GM12878 (cell line): ENCODE measurements around the gene RGL1. TPM values are rescaled to one million over a fixed set of nuclear protein-coding genes. Genes with fewer than 3 reads are reported as not detected.
A peak's percentile ranks its signal among the peaks of the same experiment; 100 is the strongest.

Source experiments
- ATAC-seq: fragments of 200-7000 bp; cut with Tn5 transposase; 3 replicates; pipeline ENCODE4 v1.9.1; 2020; ENCODE audit warnings: mild to moderate bottlenecking, moderate library complexity
- BruUV-seq: library from RNA; stranded (reverse); fragments of 400-500 nt; replicated peaks from 2 replicates; lab custom pipeline; 2021; lab: Mats Ljungman, UMichigan
- CTCF ChIA-PET: fragments of 300-600 bp; sonication (Branson Sonifier 250); formaldehyde crosslinking; extraction: SDS; loops from one replicate; lab custom pipeline; 2021; ENCODE audit warnings: inconsistent platforms; lab: Yijun Ruan, JAX
- POLR2A ChIA-PET: fragments of 350-600 bp; formaldehyde crosslinking; extraction: SDS; loops from one replicate; lab custom pipeline; 2021; ENCODE audit warnings: inconsistent platforms; lab: Charles Lee
- RAD21 ChIA-PET: fragments of 300-600 bp; sonication (Branson Sonifier 250); formaldehyde crosslinking; loops from one replicate; lab custom pipeline; 2023; ENCODE audit warnings: antibody characterized with exemption; ENCODE audit not compliant: unreplicated experiment; lab: Charles Lee
- SMC1A ChIA-PET: fragments of 300-600 bp; sonication (Branson Sonifier 250); formaldehyde crosslinking; loops from one replicate; lab custom pipeline; 2023; ENCODE audit not compliant: unreplicated experiment, uncharacterized antibody; lab: Charles Lee
- DNase-seq: peaks from one replicate; pipeline ENCODE4 v3.0.0-alpha.2; 2011; ENCODE audit warnings: low read depth, low spot score
- FAIRE-seq: peaks from 3 replicates; lab custom pipeline; 2011; peaks lifted over from hg19 to GRCh38; lab: Jason Lieb, UNC
- H2AFZ ChIP-seq: 2 replicates; pipeline ENCODE4 v1.6.0; 2011; ENCODE audit warnings: low read depth, low read length, control low read depth; ENCODE audit not compliant: control insufficient read depth
- H3K27ac ChIP-seq: 2 replicates; pipeline ENCODE4 v1.5.1; 2011; ENCODE audit warnings: control low read depth; ENCODE audit not compliant: control insufficient read depth, insufficient read depth
- H3K27me3 ChIP-seq, 2 experiments: replicated peaks in 1 of 2; 2 replicates each; pipeline versions ENCODE4 v1.6.0 to v1.6.1; 2011; ENCODE audit warnings: low read length in 1 of 2; ENCODE audit not compliant: control insufficient read depth in 2 of 2, insufficient read depth in 2 of 2
- H3K36me3 ChIP-seq, 2 experiments: 2 replicates each; pipeline ENCODE4 v1.5.1; 2011; ENCODE audit warnings: low read length in 1 of 2; ENCODE audit not compliant: control insufficient read depth in 2 of 2, insufficient read depth in 2 of 2
- H3K4me1 ChIP-seq: 2 replicates; pipeline ENCODE4 v1.6.1; 2011; ENCODE audit warnings: mild to moderate bottlenecking, low read length, moderate library complexity, mixed read lengths; ENCODE audit not compliant: control insufficient read depth, insufficient read depth
- H3K4me2 ChIP-seq: 2 replicates; pipeline ENCODE4 v1.6.0; 2011; ENCODE audit warnings: control low read depth; ENCODE audit not compliant: control insufficient read depth, insufficient read depth
- H3K4me3 ChIP-seq: fragments of 200-600 bp; sonication (generic); 2 replicates; pipeline ENCODE4 v1.5.1; 2016
- H3K79me2 ChIP-seq: 2 replicates; pipeline ENCODE4 v1.6.0; 2011; ENCODE audit warnings: low read length; ENCODE audit not compliant: control insufficient read depth, insufficient read depth
- H3K9ac ChIP-seq: 2 replicates; pipeline ENCODE4 v1.8.0; 2011; ENCODE audit warnings: low read length, control low read depth, mixed read lengths; ENCODE audit not compliant: control insufficient read depth, insufficient read depth
- H3K9me3 ChIP-seq: replicated peaks from 3 replicates; pipeline ENCODE4 v1.5.1; 2011; ENCODE audit warnings: mild to moderate bottlenecking, low read length; ENCODE audit not compliant: control insufficient read depth, insufficient read depth
- H4K20me1 ChIP-seq: 2 replicates; pipeline ENCODE4 v1.6.0; 2011; ENCODE audit not compliant: control insufficient read depth, insufficient read depth
- CHD1 ChIP-seq: IDR thresholded peaks from 2 replicates; pipeline ENCODE4 v1.6.1; 2012; ENCODE audit warnings: low read depth, low read length, improper control_type of control experiment
- ETV6 ChIP-seq, 2 experiments: fragments of 450-650 bp in 1 of 2; IDR thresholded peaks in 1 of 2; conservative IDR thresholded peaks in 1 of 2; 2 replicates each; pipeline ENCODE4 v1.6.1; 2014; ENCODE audit warnings: antibody characterized with exemption in 1 of 2, borderline replicate concordance in 1 of 2, low read depth in 1 of 2, mild to moderate bottlenecking in 1 of 2, moderate library complexity in 1 of 2
- GATAD2B ChIP-seq: fragments of 450-650 bp; conservative IDR thresholded peaks from 2 replicates; pipeline ENCODE4 v1.6.1; 2017; ENCODE audit warnings: low read depth, mild to moderate bottlenecking, moderate library complexity
- NRF1 ChIP-seq: conservative IDR thresholded peaks from 2 replicates; pipeline ENCODE4 v1.6.1; 2011; ENCODE audit warnings: mild to moderate bottlenecking, low read depth, low read length, improper control_type of control experiment
- POLR2AphosphoS5 ChIP-seq: IDR thresholded peaks from 2 replicates; pipeline ENCODE4 v1.6.1; 2011; ENCODE audit warnings: mild to moderate bottlenecking, low read length, inconsistent platforms
- TCF12 ChIP-seq: IDR thresholded peaks from 2 replicates; pipeline ENCODE4 v1.6.1; 2011; ENCODE audit warnings: low read depth, mild to moderate bottlenecking, low read length
- WGBS: methylation state at CpG from one replicate; pipeline ENCODE4 v1.1.6; 2016; ENCODE audit warnings: low lambda C conversion rate; ENCODE audit not compliant: insufficient replicate concordance, insufficient coverage; ENCODE audit errors: missing lambda C conversion rate; 5-methylcytosine and 5-hydroxymethylcytosine counted together
- in situ Hi-C: fragments of 300-500 bp; cut with MboI; formaldehyde crosslinking; loops from 9 replicates; pipeline ENCODE4 v1.14.3; 2018; ENCODE audit warnings: mixed read lengths
- intact Hi-C: fragments of 100-400 bp; cut with micrococcal nuclease; formaldehyde crosslinking; loops from one replicate; pipeline ENCODE4 v1.14.2; 2022; ENCODE audit not compliant: unreplicated experiment
- polyA plus RNA-seq, 11 experiments: library from polyadenylated mRNA; depleted of rRNA in 4 of 11; unstranded in 6 of 11; stranded (reverse) in 5 of 11; fragments of >200 nt; fragmentation: Nextera tagmentation in 4 of 11; fragmentation: Illumina TruSeq in 1 of 11; extraction: Ambion mirVana in 4 of 11; extraction: Trizol in 1 of 11; gene quantifications; 1 replicate in 1 of 11; 2 replicates in 10 of 11; pipeline versions ENCODE4 v1.2.1 to v1.2.3, GENCODE V29; 2011 to 2016; ENCODE audit warnings: inconsistent platforms in 2 of 11, missing spikeins in 2 of 11, low read depth in 1 of 11
- total RNA-seq, 4 experiments: library from RNA; depleted of rRNA in 3 of 4; stranded (reverse); fragments of >200 nt in 3 of 4; fragmentation: Illumina TruSeq in 1 of 4; extraction: Trizol in 1 of 4; gene quantifications; 2 replicates each; pipeline versions ENCODE4 v1.2.1 to v1.2.3, GENCODE V29; 2013 to 2021

The RGL1 gene
- total and polyA plus RNA-seq, 10 of the 15 experiments (the other 5 are each of a cell fraction or from before 2014, with no cell fraction given) = 8.1 to 25.0 (median 19.0) TPM

DNA sequence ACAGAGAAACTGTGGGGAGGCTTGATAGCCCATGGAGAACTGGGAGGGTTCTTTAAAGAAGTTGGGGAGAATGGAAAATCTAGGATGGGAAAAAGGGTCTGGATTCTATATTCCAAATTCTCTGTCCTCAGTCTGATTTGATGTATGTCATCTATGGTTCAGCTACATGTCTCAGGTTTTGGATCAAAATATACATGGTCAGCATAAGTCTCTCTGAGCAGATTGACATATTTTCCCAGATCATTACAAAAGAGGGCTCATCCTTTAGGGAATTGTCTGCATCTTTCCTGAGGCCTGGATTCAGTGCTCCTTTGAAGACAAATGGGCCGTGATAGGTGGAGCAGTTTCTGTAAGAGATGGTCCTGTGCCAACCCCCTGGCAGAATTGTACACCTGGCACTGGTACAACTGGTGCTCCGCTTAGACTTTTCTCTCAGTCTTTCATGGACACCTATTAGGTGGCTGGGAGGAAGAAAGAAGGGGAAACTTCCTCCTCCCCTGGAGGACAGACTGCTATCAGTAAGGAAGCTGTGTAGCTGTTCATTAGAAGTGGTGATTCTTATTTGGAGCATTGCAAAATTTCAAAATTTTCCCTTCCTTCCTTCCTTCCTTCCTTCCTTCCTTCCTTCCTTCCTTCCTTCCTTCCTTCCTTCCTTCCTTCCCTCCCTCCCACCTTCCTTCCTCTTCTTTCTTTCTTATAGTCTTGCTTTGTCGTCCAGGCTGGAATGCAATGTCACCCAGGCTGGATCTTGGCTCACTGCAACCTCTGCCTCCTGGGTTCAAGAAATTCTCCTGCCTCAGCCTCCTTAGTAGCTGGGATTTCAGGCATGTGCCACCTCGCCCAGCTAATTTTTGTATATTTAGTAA lies 26.1 kb upstream of the RGL1 start:
- H3K27ac ChIP-seq = no peak overlapping the region
- no peak overlapping the region for H3K9ac ChIP-seq
- ChIA-PET CTCF (no interaction called here), POLR2A (interaction anchor here (1.5 kb wide), 1 partner anchor 9 kb away, joined by 3 read pairs; no protein-coding TSS in a partner anchor), SMC1A (no interaction called here), RAD21 (no interaction called here)
- DNase-seq = no peak
- no peak overlapping the region for H3K4me3 ChIP-seq
- ATAC-seq = no peak
- no peaks in the 10 kb centered on the region for H3K79me2 ChIP-seq
- no peaks in the 10 kb centered on the region for H3K4me1 ChIP-seq
- WGBS = 48% methylated on average over 4 of the region's 4 CpGs
- H3K27me3 ChIP-seq = no peaks in the 10 kb centered on the region
- H2AFZ ChIP-seq = no peak overlapping the region
- TF ChIP-seq GATAD2B = no peak
- TF ChIP-seq POLR2AphosphoS5 = no peak
- no peak for TF ChIP-seq TCF12
- TF ChIP-seq CHD1 = no peak
- no peak for TF ChIP-seq NRF1
- peak in 1 of 2 experiments; percentile 72; a peak in 2 of 4 replicates for TF ChIP-seq ETV6 (conservative IDR thresholded peaks at IDR 0.05 in 1 of 2, IDR thresholded peaks at IDR 0.05 in 1 of 2; ENCODE audit: borderline replicate concordance in 1 of 2, low read depth in 1 of 2)
- intact Hi-C loops (no loop called here), in situ Hi-C loops (no loop called here)
- FAIRE-seq = no peak
- H3K4me2 ChIP-seq = no peak overlapping the region
- BruUV-seq = no TSS peak
- H3K36me3 ChIP-seq = no peaks in the 10 kb centered on the region
- H3K9me3 ChIP-seq = peaks cover 7% of the 10 kb centered on the region; the same call in 2 of the 3 replicates
- H4K20me1 ChIP-seq = no peaks in the 10 kb centered on the region
